ENCODE measurements around the gene MGAT4B. TPM values are rescaled to one million over a fixed set of nuclear protein-coding genes. Genes with fewer than 3 reads are reported as not detected.

MGAT4B gene
- total and polyA plus RNA-seq, 12 donors = 80.5 to 242 (median 197) TPM

DNA sequence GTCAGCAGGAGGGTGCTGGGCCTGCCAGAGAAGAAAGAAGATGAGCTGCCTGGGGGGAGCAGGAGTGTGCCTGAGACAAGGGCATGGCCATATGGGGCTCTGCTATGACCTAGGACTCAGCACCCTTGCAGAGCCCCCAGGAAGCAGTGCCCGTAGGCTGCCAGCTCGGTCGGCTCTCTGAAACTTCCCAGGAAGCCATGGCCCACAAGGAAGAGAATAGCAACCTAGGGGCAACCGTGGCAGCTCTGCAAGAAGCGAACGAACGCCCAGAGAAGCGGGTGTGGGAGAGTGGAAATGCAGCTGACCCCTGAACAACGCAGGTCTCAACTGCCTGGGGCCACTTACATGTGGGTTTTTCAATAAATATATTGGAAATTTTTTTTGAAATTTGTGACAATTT, 23.5 kb downstream of the MGAT4B start:
- Histone ChIP-seq H3K4me1 (replicated peaks in 1 of 2) (peaks cover 0 to 2% of the 10 kb centered on the region in 2 donors), H3K36me3 (replicated peaks in 1 of 2) (peaks cover 0 to 11% of the 10 kb centered on the region in 2 donors), H3K4me3 (no peak overlapping the region), H3K27me3 (no peaks in the 10 kb centered on the region), H3K27ac (no peak overlapping the region), H3K9me3 (replicated peaks in 1 of 3) (no peaks in the 10 kb centered on the region)
- intact Hi-C loops (cut with DNase I) = no loop called here
- 93 to 96% (median 95%) methylated on average over 9 of the region's 9 CpGs for WGBS, 4 donors
- TF ChIP-seq, protein P1, sequence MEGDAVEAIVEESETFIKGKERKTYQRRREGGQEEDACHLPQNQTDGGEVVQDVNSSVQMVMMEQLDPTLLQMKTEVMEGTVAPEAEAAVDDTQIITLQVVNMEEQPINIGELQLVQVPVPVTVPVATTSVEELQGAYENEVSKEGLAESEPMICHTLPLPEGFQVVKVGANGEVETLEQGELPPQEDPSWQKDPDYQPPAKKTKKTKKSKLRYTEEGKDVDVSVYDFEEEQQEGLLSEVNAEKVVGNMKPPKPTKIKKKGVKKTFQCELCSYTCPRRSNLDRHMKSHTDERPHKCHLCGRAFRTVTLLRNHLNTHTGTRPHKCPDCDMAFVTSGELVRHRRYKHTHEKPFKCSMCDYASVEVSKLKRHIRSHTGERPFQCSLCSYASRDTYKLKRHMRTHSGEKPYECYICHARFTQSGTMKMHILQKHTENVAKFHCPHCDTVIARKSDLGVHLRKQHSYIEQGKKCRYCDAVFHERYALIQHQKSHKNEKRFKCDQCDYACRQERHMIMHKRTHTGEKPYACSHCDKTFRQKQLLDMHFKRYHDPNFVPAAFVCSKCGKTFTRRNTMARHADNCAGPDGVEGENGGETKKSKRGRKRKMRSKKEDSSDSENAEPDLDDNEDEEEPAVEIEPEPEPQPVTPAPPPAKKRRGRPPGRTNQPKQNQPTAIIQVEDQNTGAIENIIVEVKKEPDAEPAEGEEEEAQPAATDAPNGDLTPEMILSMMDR (IDR thresholded peaks at IDR 0.05) = no peak
- TF ChIP-seq POLR2A (IDR thresholded peaks at IDR 0.05) = no peak
- DNase-seq = no peak

DNA sequence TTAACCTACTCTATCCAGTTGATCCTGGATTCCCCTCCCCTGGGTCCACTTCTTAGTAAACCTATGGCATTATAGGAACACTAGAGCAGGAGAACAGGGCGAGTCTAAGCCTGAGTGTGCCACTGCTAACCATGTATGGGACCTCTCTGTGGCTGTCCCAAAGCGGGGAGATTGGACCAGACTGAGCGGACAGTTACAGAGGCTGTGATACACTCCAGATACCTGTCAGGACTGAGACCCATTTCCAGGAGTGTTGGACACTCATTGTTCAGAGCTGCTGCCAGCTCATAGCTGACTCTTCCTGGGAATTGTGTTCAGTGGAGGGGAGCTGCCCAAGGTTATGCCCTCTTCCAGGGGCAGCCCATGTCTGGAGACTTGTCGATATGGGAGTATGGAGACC, 24.8 kb downstream of the MGAT4B start:
- Histone ChIP-seq H3K4me1 (replicated peaks in 1 of 2) (peaks cover 0 to 4% of the 10 kb centered on the region in 2 donors), H3K27me3 (no peaks in the 10 kb centered on the region), H3K9me3 (replicated peaks in 1 of 3) (no peaks in the 10 kb centered on the region), H3K36me3 (replicated peaks in 1 of 2) (peaks cover 0 to 12% of the 10 kb centered on the region in 2 donors), H3K27ac (no peak overlapping the region), H3K4me3 (no peak overlapping the region)
- 93 to 97% (median 96%) methylated on average over 4 of the region's 4 CpGs for WGBS, 4 donors
- TF ChIP-seq, protein P1 (IDR thresholded peaks at IDR 0.05) = no peak
- TF ChIP-seq POLR2A (IDR thresholded peaks at IDR 0.05) = no peak
- intact Hi-C loops (cut with DNase I) = no loop called here
- DNase-seq = no peak

DNA sequence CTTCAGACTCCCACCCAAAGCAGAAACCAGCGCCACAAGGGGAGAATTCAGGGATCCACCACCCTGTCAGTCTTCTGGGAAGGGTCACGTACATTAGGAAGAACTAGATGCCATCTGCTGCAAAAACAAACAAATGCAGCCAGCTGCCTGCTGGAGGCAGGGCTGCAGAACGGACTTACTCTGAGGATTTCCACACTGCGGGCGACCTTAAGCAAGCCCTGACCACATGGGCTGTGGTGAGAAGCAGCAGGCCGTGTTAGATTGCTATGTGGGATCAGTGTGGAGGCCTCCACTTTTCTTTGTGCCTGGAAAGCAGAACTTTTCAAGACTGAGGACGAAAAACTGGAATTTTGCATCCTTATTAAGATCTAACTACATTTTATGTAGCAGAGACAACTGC, 26.3 kb downstream of the MGAT4B start:
- intact Hi-C loops (cut with DNase I) = no loop called here
- TF ChIP-seq, protein P1 (IDR thresholded peaks at IDR 0.05) = no peak
- no peak for TF ChIP-seq POLR2A (IDR thresholded peaks at IDR 0.05)
- peaks cover 0 to 4% of the 10 kb centered on the region in 2 donors for H3K4me1 ChIP-seq (replicated peaks in 1 of 2)
- no peaks in the 10 kb centered on the region for H3K27me3 ChIP-seq
- H3K4me3 ChIP-seq = no peak overlapping the region
- no peak overlapping the region for H3K27ac ChIP-seq
- no peak for DNase-seq
- H3K9me3 ChIP-seq (replicated peaks in 1 of 3) = no peaks in the 10 kb centered on the region
- WGBS, 4 donors = 76 to 83% (median 79%) methylated on average over 7 of the region's 7 CpGs
- H3K36me3 ChIP-seq (replicated peaks in 1 of 2) = peaks cover 0 to 26% of the 10 kb centered on the region in 2 donors

DNA sequence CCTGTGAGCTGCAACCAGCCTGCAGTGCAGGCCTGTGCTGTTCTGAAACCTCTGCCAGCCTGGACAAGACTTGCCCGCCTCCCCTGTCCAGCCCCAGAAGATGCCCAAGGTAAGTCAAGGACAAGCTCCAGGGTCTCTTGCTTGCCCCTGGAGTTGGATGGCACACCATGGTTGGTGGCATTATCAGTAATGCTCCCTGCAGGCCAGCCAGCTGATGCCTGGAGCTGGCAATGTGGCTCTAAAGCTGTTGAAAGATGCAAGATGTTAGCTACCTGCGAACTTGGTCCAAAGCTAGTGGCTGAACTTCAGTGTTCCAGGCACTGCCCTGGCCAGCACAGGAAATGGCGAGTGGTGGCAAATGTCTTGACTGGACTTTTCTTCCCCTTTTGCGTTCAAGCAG, 26.8 kb downstream of the MGAT4B start:
- WGBS, 4 donors = 77 to 97% (median 89%) methylated on average over 3 to 4 of the region's 4 CpGs
- TF ChIP-seq, protein P1 (IDR thresholded peaks at IDR 0.05) = no peak
- TF ChIP-seq POLR2A (IDR thresholded peaks at IDR 0.05) = no peak
- Histone ChIP-seq H3K27me3 (no peaks in the 10 kb centered on the region), H3K4me3 (no peak overlapping the region), H3K4me1 (replicated peaks in 1 of 2) (peaks cover 0 to 4% of the 10 kb centered on the region in 2 donors), H3K9me3 (replicated peaks in 1 of 3) (no peaks in the 10 kb centered on the region), H3K27ac (no peak overlapping the region), H3K36me3 (replicated peaks in 1 of 2) (peaks cover 0 to 31% of the 10 kb centered on the region in 2 donors)
- intact Hi-C loops (cut with DNase I) = no loop called here
- no peak for DNase-seq
